Hippocampal formation (tissue), 2 donors: ENCODE data around the gene TULP4.
A peak's percentile ranks its signal among the peaks of the same experiment; 100 is the strongest.

Source experiments
- DNase-seq, 2 donors: peaks; one replicate each; lab custom pipeline; 2025; lab: John Stamatoyannopoulos, UW

TULP4 gene

DNA sequence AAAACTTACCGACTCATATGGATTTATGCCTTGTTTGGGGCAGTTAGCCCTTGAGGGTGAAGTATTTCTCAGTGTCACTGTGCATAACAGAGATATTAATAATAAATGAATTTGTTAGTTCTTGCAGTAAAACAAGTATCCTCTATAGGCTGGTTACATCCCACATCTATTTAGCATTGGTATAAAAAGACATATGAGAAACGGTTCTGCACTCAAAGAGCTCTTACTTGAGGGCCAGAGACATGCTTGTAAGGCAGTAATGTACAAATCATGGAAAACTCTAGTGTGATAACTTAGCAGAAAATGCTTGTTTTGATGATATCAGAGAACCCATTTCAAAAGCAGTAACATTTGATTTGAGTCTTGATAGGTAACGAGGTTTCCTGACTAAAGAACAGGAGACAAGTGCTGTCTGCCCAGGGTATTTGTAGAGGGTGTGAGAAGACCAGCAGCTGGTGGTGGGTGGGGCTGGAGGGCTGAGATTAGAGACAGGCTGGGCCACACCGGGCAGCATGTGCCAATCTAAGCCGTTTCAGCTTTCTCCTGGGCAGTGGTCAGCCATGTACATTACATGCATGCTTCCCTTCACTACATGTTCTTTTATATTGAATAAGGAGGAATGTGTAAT lies 46.3 kb downstream of the TULP4 start:
- DNase-seq, result no peak

- no peak for DNase-seq
These were observed 48.8 kb downstream of the TULP4 start for GRCh38 chr6:158361068-158361467.

DNA sequence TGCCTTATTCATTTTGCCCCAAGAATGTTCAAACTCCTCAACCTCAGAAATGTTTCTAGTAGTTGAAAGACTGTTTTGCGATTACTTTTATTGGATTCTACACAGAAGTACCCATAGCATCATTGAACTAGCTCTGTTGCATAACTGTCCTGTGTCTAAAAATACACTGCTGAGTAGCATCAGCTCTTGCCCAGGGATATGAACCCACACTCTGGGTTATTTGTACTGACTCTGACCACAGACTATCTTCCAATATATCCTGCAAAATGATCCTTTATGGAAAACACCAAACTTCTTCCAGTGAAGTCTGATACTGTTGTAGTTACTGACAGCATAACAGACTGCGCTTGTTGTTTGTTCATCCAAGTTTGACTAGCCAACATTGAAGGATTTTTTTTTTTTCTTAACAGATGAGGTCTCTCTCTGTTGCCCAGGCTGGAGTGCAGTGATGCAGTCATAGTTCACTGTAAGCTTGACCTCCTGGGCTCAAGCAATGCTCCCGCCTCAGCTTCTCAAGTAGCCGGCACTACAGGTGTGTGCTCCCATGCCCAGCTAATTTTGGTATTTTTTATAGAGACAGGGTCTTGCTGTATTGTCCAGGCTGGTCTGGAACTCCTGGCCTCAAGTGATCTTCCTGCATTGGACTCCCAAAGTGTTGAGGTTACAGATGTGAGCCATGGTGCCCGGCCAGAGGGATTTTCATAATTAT lies 49.9 kb downstream of the TULP4 start:
- DNase-seq, result no peak

DNA sequence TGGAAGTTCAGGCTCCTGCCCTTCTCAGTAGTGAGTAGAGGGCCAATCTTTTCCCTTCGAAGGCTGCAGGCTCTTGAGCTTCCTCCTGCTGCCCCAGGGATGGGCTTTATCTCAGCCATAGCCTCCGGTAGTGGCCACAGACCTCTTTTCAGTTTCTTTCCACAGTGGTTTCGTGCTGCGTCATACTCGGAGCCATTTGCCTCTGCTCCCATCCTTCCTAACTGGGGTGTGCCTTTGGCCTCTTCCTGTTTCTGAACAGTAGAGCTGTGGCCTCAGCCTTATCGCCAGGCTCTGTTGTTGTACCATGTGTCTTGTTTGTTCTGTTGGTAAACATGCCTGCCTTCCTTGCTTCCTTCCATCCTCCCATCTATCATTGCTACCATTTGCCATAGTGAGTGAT lies 54.1 kb downstream of the TULP4 start:
- no peak for DNase-seq

- no peak for DNase-seq
These were observed 55.6 kb downstream of the TULP4 start for GRCh38 chr6:158367816-158368215.

GRCh38 chr6:158369241-158369640 lies 57.0 kb downstream of the TULP4 start:
- DNase-seq, result no peak

DNA sequence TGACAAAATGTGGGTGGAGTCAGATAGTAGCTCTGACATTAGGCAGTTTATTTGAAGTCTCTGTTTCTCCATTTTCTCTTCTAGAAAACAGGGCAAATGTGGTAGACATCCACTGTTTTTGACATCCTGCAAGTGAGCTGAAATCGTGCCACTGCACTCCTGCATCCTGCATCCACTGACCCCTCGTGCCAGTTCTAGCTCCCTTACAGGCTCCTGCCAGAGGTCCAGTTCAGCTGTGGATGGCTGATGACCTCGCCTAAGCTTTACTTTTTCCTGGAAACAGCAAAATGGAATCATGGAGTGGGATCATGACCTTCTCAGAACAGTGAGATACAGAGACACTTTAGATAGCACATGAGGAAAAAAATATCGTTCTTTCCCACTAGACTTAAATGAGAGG lies 58.5 kb downstream of the TULP4 start:
- DNase-seq, result no peak

DNA sequence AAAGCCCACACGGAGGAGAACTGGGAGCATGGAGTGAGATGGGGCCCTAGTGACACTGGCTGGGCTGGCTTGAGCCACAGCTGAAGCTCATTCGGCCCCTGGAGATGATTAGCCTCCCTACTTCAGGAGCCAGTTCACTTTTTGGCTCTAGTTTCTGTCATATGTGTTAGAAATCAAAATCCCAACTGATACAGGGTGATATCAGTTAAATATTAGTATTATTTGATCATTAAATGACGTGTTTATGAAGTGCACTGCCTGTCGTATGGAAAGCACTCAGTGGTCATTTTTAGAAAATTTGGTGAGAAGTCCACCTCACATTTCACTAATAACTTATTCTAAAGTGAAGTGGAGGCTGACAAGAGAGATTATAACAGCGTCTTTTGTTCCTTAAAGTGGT lies 59.0 kb downstream of the TULP4 start:
- DNase-seq, result no peak

DNA sequence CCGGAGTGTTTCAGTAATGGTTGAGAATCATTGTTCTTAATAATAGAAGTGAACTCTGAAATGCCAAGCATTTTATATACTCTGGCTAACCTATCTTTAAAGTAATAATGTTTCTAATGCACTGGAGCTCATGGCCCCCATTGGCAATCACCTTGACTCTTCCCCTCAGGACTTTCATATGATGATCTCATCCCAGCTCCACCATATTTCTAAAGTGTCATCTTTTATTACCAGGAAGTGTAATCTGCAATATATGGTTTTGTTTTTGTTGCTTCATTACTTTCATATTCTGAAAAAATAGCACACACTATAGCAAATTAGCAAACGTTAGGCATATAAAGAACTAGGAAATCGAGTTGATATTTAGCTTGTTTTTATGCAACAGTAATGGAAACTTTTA lies 60.3 kb downstream of the TULP4 start:
- DNase-seq, result no peak

GRCh38 chr6:158373214-158373613 lies 60.9 kb downstream of the TULP4 start:
- no peak for DNase-seq

DNA sequence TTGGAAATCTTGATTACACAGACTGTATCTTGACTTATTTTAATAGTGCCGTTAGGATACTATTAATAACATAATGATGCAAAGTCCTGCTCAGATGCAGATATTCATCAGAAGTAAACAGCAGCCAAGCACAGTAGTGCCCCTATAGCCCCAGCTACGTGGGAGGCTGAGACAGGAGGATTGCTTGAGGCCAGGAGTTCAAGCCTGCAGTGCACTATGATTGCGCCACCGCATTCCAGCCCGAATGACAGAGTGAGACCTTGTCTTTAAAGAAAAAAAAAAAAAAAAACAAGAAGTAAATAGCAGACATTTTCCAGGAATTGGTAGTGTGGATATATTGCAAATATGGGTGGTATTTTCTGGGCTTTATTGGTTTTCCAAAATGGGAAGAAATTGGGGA lies 61.8 kb downstream of the TULP4 start:
- no peak for DNase-seq

DNA sequence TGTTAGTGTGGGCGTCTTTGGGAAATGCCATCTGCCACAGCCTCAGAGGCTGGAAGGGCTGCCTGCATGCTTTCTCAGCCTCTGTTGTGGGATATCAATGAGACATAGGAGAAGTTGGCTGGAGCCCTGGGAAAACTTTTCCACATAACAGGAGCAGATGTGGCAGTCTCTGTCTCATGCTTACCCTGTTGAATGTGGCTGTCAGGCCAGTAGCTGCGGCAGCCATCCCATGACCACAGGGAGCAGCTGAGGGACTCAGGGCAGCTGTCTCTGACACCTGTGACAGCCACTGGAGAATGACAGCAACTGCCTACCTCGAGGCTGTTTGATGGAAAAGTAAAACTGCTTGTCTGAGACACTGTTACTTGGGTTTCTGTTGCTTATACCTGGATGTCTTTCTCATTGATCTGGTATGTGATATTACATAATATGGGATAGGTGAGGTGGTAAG lies 64.4 kb downstream of the TULP4 start:
- peak; percentile 30 to 45 for DNase-seq

GRCh38 chr6:158377860-158378259 lies 65.6 kb downstream of the TULP4 start:
- peak in 1 of 2 donors; percentile 26 for DNase-seq

- DNase-seq, result no peak
These were observed 67.1 kb downstream of the TULP4 start for GRCh38 chr6:158379336-158379735.

- DNase-seq, result no peak
These were observed 68.9 kb downstream of the TULP4 start for GRCh38 chr6:158381214-158381613.

GRCh38 chr6:158382491-158382890 lies 70.2 kb downstream of the TULP4 start:
- DNase-seq, result no peak

GRCh38 chr6:158383057-158383456 lies 70.8 kb downstream of the TULP4 start:
- DNase-seq, result no peak

DNA sequence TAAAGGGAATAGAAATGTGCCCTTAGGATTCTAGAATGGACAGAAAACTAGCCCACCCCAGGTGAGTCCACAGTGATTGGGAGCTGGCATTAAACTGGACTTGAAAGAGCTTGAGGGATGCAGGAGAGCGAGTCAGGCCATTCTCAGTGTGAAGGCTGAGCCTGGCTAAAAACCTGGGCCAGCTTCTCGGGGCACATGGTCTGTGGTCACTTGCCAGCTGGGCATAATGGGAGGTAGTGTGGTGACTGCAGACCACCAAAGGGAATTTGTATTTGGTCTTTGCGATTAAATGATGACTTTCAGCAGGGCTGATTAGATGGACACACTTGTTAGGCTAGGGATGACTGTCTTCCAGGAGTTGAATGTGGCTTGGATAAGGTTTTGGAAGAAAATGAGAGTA lies 71.3 kb downstream of the TULP4 start:
- DNase-seq, result no peak

GRCh38 chr6:158384671-158385110 lies 72.4 kb downstream of the TULP4 start:
- DNase-seq, result no peak

- DNase-seq, result no peak
These were observed 74.8 kb downstream of the TULP4 start for GRCh38 chr6:158387036-158387435.

DNA sequence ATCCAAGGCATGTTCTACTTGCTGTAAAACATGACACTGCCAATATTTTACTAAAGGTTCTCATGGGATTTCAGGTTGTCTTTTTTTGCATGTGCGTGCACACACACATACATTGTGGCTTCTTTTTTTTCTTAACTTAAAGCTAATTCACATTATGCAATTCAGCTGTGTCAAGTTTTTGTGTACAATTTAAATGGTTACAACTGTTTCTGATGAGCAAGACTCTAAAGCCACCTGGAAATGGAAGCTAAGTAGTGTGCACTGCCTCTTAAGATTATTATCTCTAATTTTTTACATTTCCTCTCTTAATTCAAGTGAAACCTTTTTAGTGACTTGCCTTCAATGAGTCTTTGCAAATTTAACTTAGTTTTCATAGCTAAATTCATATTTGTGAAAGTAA lies 75.3 kb downstream of the TULP4 start:
- DNase-seq, result no peak

DNA sequence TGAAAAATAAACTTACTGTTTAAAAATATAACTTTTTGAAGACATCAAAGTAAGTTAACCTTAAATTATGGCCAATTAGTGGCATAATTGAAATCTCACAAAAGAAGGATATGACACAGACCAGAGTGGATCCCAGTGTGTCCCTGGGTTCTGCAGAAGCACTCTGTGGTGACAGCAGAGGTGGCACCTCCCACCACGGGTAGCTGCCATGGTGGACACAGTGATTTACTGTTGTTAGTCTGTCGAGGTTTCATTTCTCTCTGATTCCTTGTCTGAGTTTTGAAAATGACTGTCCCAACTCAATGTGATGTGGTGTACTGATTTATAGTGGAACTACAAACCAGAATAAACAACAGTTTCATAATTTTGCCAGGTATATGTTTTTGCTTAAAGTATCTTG lies 76.5 kb downstream of the TULP4 start:
- no peak for DNase-seq

GRCh38 chr6:158389193-158389919 lies 77.1 kb downstream of the TULP4 start:
- DNase-seq, result no peak
